ENCODE data around the gene TMEM92. TPM values are rescaled to one million over a fixed set of nuclear protein-coding genes. Genes with fewer than 3 reads are reported as not detected.
"Not testable (repeated sequence)": the region's sequence is repeated elsewhere in the genome, so short reads cannot be mapped to it uniquely, and the experiment has no call there.

Gene TMEM92
- total RNA-seq, 1 experiment from 2014 or later = 6.7 TPM

DNA sequence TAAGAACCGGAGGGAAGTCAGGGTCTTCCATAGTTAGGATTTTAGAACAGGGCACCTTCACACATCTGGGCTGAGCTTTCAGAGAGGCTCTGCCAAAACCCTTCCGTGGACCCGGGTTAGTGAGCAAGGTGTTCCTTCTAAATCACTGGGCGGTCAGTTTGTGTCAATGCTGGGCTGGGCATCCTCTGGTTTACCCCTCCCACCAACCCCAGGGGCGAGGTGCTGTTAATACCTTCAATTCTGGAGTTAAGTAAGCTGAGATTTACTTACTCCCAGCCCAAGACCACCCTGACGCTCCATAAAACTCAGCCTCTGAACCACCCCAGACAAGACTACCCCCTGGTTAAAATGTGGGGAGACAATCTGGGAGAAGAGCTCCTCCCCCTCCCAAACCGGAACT lies 1.0 kb downstream of the TMEM92 start:
- no peak for DNase-seq (ENCODE audit: low read depth)

DNA sequence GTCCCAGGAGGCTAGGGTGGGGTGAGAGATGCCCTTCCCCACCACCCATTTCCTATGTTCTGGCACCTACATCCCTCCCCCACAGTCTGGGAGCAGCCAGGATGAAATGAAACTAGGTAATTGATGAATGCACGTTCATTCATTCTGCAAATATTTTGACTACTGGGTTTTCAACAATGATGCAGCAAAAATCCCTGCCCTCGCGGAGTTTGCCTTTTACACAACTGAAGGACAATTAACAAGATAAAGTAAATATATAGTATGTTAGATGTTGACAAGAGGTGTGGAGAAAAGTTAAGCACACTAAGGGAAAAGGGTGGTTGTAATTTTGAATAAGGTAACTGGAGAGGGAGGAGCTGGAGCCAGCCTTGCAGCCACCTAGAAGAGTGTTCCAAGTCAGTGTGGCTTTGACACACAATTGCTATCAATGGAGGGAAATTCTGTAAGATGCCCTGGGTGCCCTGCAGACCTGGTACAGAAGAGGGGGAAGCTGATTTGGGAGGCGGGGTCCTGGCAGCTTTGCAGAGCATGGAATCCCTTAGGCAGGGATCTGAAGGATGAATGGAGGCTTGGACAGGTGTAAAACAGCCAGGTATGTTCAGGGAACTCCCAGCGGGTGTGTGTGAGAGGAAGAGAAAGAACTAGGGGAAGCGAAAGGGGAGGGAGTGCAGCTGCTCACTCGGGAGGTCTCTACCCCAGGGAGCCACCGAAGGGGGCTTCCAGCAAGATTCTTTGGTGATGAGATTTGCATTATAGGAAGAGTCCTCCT lies 2.5 kb downstream of the TMEM92 start:
- DNase-seq (ENCODE audit: low read depth) = no peak

DNA sequence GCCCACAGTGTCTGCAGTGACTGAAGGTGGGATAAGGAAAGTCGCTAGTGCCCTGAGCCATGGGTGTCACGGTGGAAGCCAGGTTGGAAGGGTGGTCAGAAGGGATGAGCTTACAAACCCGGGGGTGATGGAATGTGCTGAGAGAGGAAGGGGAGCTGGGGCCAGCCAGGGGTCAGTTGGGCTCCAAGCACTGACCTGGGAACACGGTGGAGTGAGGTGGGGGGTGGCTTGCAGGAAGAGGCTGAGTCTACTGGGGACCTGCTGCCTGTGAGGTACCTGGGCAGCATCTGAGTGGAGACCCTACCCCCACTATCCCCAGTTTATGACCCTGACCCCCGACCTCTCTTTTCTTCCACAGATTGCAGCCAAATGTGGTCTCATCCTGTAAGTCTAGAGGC lies 3.1 kb downstream of the TMEM92 start:
- DNase-seq (ENCODE audit: low read depth) = no peak

GRCh38 chr17:50278526-50279180 lies 4.4 kb downstream of the TMEM92 start:
- no peak for DNase-seq (ENCODE audit: low read depth)

DNA sequence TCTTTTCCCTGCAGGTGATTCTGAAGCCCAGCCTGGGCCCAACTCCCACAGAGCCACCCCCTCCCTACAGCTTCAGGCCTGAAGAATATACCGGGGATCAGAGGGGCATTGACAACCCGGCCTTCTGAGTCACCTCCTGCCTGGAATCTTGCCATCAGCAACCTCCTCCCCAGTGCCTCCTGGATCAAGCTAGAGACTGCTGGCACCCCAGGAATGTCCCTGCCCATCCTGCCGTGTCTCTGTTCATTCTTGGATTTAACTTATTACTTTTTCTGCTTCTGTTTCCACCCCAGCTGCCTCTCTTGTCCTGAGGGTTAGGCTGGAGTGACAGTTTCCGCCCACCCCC lies 4.9 kb downstream of the TMEM92 start:
- peak; percentile 69 for DNase-seq (ENCODE audit: low read depth)

DNA sequence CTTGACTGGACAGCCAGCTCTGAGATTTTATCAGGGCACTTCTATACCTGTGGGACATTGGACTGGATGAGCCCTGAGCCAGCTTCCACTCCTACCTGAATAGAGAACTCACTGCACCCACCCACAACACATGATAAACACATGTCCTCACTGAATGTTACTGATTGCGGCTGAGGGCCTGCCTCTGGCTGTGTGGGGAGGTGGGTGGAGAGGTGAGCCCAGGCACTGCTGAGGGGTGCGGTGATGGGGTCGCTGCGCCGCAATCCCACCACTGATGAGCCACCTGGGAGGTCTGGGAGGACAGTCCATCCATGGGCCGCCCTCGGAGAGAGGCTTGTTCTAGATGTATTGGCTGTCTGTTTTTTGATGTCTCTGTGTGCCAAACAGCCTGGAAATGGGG lies 5.4 kb downstream of the TMEM92 start:
- DNase-seq (ENCODE audit: low read depth) = no peak

- DNase-seq (ENCODE audit: low read depth) = peak; percentile 38
Observed at GRCh38 chr17:50280068-50280467, 5.8 kb downstream of the TMEM92 start.

GRCh38 chr17:50280801-50281441 lies 6.7 kb downstream of the TMEM92 start:
- no peak for DNase-seq (ENCODE audit: low read depth)

DNA sequence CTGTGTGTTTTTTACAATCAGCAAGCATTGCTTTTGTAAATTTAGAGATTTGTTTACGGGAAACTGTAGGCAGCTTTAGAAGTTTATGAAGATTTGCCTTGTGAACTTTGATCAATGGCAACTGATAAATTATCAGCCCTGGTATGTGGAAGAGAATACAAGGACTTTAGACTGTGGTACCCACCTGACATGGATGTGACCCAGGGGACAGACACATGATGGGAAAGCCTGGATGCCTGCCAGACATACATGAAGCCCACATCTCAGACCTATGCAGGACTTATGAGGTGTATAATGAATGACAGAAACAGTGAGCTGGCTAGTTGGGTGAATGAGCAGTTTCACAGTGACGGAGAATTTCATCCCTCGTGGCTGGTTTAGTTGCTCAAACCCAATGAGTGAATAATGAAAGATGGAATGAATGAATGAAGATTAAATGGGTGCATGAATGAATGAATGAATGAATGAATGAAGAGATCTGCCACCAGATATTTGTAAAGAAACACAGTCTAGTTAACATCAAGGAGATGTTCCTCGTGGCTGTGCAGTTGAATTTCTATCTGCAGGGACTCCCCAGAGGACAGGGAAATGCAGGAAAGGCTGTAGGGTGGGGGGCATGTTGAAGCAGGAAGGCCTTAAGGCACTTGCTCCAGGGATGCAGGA lies 7.6 kb downstream of the TMEM92 start:
- DNase-seq (ENCODE audit: low read depth) = no peak

GRCh38 chr17:50283246-50283645 lies 9.0 kb downstream of the TMEM92 start:
- no peak for DNase-seq (ENCODE audit: low read depth)

GRCh38 chr17:50283714-50284113 lies 9.4 kb downstream of the TMEM92 start:
- DNase-seq (ENCODE audit: low read depth) = no peak

DNA sequence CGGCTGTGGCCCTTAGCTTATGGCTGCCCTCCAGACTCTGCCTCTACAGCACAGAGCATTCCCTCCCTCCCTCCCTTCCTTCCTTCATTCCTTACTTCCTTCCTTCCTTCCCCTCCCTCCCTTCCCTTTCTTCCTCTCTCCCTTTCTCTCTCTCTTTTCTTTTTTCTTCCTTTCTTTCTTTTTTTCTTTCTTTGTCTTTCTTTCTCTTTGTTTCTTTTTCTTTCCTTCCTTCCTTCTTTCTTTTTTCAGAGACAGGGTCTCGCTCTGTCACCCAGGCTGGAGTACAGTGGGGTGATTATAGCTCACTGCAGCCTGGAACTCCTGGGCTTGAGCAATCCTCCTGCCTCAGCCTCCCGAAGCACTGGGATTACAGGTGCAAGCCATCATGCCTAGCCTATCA lies 11.7 kb downstream of the TMEM92 start:
- DNase-seq (ENCODE audit: low read depth) = no peak

DNA sequence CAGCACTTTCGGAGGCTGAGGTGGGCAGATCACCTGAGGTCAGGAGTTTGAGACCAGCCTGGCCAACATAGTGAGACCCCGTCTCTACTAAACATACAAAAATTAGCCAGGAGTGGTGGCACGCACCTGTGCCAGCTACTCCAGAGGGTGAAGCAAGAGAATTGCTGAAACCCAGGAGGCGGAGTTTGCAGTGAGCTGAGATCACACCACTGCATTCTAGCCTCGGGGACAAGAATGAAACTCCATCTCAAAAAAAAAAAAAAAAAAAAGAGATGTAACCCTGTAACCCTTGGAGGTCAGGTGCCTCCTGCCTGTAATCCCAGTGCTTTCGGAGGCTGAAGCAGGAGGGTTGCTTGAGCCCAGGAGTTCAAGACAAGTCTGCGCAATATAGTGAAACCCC lies 13.0 kb downstream of the TMEM92 start:
- not testable (repeated sequence) for DNase-seq (ENCODE audit: low read depth)

DNA sequence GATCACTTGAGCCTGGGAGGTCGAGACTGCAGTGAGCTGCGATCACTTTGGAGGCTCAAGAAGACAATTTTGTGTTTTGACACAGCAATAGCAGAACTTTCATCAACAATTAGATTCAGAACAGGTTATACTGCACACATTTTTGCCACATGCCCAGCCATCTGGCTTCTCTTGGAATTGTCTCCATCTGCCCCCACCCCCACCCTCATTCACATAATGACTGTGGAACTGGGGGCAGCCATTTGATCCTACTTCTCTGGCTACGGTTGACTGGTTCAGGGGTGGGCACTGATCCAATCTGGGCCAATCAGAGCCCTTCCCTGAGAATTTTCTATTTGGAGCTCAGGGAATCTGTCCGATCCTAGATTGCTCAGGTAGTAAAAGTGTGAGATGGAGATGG lies 14.0 kb downstream of the TMEM92 start:
- DNase-seq (ENCODE audit: low read depth) = no peak

- no peak for DNase-seq (ENCODE audit: low read depth)
Observed at GRCh38 chr17:50289278-50289677, 15.0 kb downstream of the TMEM92 start.

DNA sequence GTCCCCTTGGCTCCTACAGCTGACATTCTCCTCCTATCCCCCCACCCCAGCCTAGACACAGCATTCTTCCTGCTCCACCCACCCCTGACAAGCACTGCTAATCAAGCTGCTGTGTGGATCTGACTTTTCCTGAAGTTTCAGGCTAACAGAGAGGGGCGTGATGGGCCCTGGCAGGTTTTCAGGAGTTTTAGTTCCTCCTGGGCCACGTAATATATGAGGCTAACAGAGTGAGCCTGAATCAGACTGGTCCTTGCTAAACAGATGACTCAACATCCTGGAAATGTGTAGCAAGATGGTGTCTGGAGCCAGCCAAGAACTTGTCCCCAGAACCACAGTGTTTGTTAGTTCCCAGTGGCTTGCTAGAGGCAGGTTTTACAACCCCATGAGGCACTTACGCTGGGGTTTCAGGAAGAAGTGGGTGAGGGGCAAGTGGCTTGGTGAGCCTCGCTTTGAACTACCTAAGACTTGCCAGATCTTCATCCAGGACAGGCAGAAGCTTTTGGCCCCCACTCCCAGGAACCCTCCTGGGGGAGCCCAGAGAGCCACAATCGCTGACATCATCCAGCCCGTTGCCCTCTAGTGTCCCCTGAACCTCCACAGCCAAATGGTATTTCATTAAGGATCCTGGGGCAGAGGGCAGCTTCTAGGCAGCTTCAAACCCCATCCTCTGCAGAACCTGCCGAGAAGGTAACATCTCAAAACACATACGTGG lies 15.9 kb downstream of the TMEM92 start:
- peak; percentile 91 for DNase-seq (ENCODE audit: low read depth)

- DNase-seq (ENCODE audit: low read depth) = no peak
Observed at GRCh38 chr17:50290933-50291332, 16.7 kb downstream of the TMEM92 start.

- DNase-seq (ENCODE audit: low read depth) = no peak
Observed at GRCh38 chr17:50292465-50292864, 18.2 kb downstream of the TMEM92 start.

GRCh38 chr17:50295021-50295420 lies 20.8 kb downstream of the TMEM92 start:
- DNase-seq (ENCODE audit: low read depth) = no peak

GRCh38 chr17:50297407-50297865 lies 23.2 kb downstream of the TMEM92 start:
- peak; percentile 75 for DNase-seq (ENCODE audit: low read depth)

DNA sequence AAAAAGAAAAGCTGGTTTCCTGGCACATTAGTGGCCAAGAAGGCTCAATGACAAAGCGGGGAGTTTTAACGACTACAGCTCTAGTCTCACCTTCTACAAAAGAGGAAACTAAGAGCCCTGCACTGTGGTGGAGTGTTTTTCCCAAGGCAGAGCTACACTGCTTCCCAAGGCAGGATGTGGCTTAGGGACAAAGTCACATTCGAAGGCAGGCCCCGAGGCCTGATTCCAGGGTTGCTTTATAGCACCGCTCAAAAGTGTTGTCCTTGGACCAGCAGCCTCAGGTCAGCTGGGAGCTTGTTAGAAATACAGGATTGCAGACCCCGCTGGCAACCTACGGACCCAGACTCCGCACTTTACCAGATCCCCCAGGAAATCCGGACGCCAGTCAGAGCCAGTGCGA lies 23.8 kb downstream of the TMEM92 start:
- DNase-seq (ENCODE audit: low read depth) = no peak

DNA sequence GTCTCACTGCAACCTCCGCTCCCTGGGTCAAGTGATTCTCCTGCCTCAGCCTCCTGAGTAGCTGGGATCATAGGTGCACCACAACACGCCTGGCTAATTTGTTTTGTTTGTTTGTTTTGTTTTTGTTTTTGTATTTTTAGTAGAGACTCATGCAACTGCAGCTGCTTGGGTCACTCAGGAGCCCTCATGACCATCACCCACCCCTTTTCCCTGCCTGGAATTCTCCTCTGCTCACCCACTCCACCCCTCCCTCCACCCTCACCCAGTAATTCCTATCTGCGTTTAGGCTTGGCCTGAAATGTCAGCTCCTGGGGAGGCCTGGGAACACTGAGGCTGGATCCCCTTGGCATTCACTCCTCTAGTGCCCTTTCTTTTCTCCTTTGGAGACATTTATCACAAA lies 25.5 kb downstream of the TMEM92 start:
- no peak for DNase-seq (ENCODE audit: low read depth)
